Endothelial cell of umbilical vein (primary cell): ENCODE measurements around the gene SFSWAP. TPM values are rescaled to one million over a fixed set of nuclear protein-coding genes. Genes with fewer than 3 reads are reported as not detected.

Experiments used
- BruUV-seq: library from RNA; stranded (reverse); fragments of 400-500 nt; replicated peaks from 2 replicates; lab custom pipeline; 2021; lab: Mats Ljungman, UMichigan
- CTCF ChIA-PET: fragments of 300-600, 350-600 bp; sonication (Branson Sonifier 250); formaldehyde crosslinking; loops from one replicate; lab custom pipeline; 2021; ENCODE audit warnings: antibody characterized with exemption, inconsistent platforms; lab: Charles Lee
- POLR2A ChIA-PET: fragments of 300-600, 350-600 bp; sonication (Branson Sonifier 250); formaldehyde crosslinking; loops from one replicate; lab custom pipeline; 2021; ENCODE audit warnings: antibody characterized with exemption, inconsistent platforms; lab: Charles Lee
- DNase-seq: peaks from one replicate; pipeline ENCODE4 v3.0.0-alpha.2; 2011; ENCODE audit warnings: low read depth, low spot score
- FAIRE-seq: peaks from 2 replicates; lab custom pipeline; 2011; peaks lifted over from hg19 to GRCh38; lab: Jason Lieb, UNC
- H2AFZ ChIP-seq: 2 replicates; pipeline ENCODE4 v1.6.0; 2012; ENCODE audit warnings: low read depth, low read length, control low read depth, inconsistent platforms
- H3K27ac ChIP-seq: 2 replicates; pipeline ENCODE4 v1.5.1; 2011; ENCODE audit warnings: low read depth, mild to moderate bottlenecking, control low read depth, low read length, moderate library complexity; ENCODE audit not compliant: insufficient read depth
- H3K27me3 ChIP-seq, 2 experiments: 2 replicates each; pipeline versions ENCODE4 v1.6.0 to v1.6.1; 2011; ENCODE audit warnings: low read length in 2 of 2, mixed read lengths in 1 of 2; ENCODE audit not compliant: control insufficient read depth in 2 of 2, insufficient read depth in 2 of 2
- H3K36me3 ChIP-seq, 2 experiments: 2 replicates in 1 of 2; 3 replicates in 1 of 2; pipeline ENCODE4 v1.5.1; 2011; ENCODE audit warnings: low read length in 2 of 2, mild to moderate bottlenecking in 1 of 2, moderate library complexity in 1 of 2; ENCODE audit not compliant: control insufficient read depth in 2 of 2, insufficient read depth in 2 of 2; ENCODE audit errors: extremely low read depth in 1 of 2
- H3K4me1 ChIP-seq: 3 replicates; pipeline ENCODE4 v1.5.1; 2011; ENCODE audit warnings: mild to moderate bottlenecking, low read length; ENCODE audit not compliant: control insufficient read depth, insufficient read depth; ENCODE audit errors: extremely low read depth
- H3K4me2 ChIP-seq: 2 replicates; pipeline ENCODE4 v1.6.1; 2011; ENCODE audit warnings: low read length, control low read depth, mixed read lengths; ENCODE audit not compliant: insufficient read depth
- H3K4me3 ChIP-seq, 3 experiments: fragments of 200-600 bp in 1 of 3; sonication (generic), shearing (Covaris generic) in 1 of 3; replicated peaks in 1 of 3; 2 replicates each; pipeline ENCODE4 v1.5.1; 2011 to 2016; ENCODE audit warnings: control low read depth in 3 of 3, low read length in 3 of 3, mild to moderate bottlenecking in 2 of 3, inconsistent platforms in 1 of 3, low read depth in 1 of 3, moderate library complexity in 1 of 3; ENCODE audit not compliant: insufficient read depth in 1 of 3
- H3K79me2 ChIP-seq: 2 replicates; pipeline ENCODE4 v1.6.0; 2012; ENCODE audit warnings: low read length, inconsistent platforms; ENCODE audit not compliant: control insufficient read depth, insufficient read depth
- H3K9ac ChIP-seq: replicated peaks from 2 replicates; pipeline ENCODE3; 2011; ENCODE audit warnings: low read length, control low read depth; ENCODE audit not compliant: insufficient read depth; ENCODE audit errors: extremely low read depth
- H3K9me1 ChIP-seq: replicated peaks from 3 replicates; pipeline ENCODE4 v1.6.0; 2011; ENCODE audit warnings: mild to moderate bottlenecking, low read length; ENCODE audit not compliant: control insufficient read depth, insufficient read depth; ENCODE audit errors: extremely low read depth
- H3K9me3 ChIP-seq: replicated peaks from 2 replicates; pipeline ENCODE4 v1.5.1; 2012; ENCODE audit warnings: low read length, inconsistent platforms; ENCODE audit not compliant: control insufficient read depth, insufficient read depth
- H4K20me1 ChIP-seq: replicated peaks from 2 replicates; pipeline ENCODE3; 2011; ENCODE audit warnings: mild to moderate bottlenecking, low read length; ENCODE audit not compliant: control insufficient read depth, insufficient read depth; ENCODE audit errors: extremely low read depth
- CTCF ChIP-seq, 2 donors: IDR thresholded peaks; 1 replicate in 1 of 2; 2 replicates in 1 of 2; pipeline ENCODE4 v1.5.1; 2011; ENCODE audit warnings: low read length in 2 of 2, mild to moderate bottlenecking in 2 of 2, moderate library complexity in 2 of 2, control low read depth in 1 of 2, inconsistent platforms in 1 of 2, low read depth in 1 of 2; ENCODE audit not compliant: insufficient read depth in 1 of 2; ENCODE audit errors: extremely low read depth in 1 of 2
- EZH2 ChIP-seq: IDR thresholded peaks from 2 replicates; pipeline ENCODE4 v1.6.1; 2012; ENCODE audit warnings: borderline replicate concordance, low read depth, mild to moderate bottlenecking, moderate library complexity, low read length, inconsistent platforms; ENCODE audit not compliant: severe bottlenecking
- FOS ChIP-seq: IDR thresholded peaks from 2 replicates; pipeline ENCODE4 v1.6.1; 2011; ENCODE audit warnings: mild to moderate bottlenecking, low read length, moderate library complexity, borderline replicate concordance; ENCODE audit not compliant: insufficient read depth
- GATA2 ChIP-seq: IDR thresholded peaks from 2 replicates; pipeline ENCODE4 v1.7.0; 2011; ENCODE audit warnings: low read depth, mild to moderate bottlenecking, moderate library complexity, mixed read lengths, low read length; ENCODE audit not compliant: insufficient read length, insufficient read depth
- JUN ChIP-seq: IDR thresholded peaks from 2 replicates; pipeline ENCODE4 v1.6.1; 2011; ENCODE audit warnings: borderline replicate concordance, low read depth; ENCODE audit not compliant: insufficient read length, insufficient read depth
- MAX ChIP-seq: IDR thresholded peaks from 2 replicates; pipeline ENCODE4 v1.6.1; 2011; ENCODE audit not compliant: insufficient read depth, insufficient read length
- MYC ChIP-seq: IDR thresholded peaks from one replicate; pipeline ENCODE4 v1.6.1; 2011; ENCODE audit warnings: mild to moderate bottlenecking, low read depth, low read length
- POLR2A ChIP-seq: IDR thresholded peaks from 2 replicates; pipeline ENCODE4 v1.6.1; 2012; ENCODE audit warnings: low read depth, mild to moderate bottlenecking, control low read depth, low read length
- POLR2AphosphoS5 ChIP-seq: IDR thresholded peaks from 2 replicates; pipeline ENCODE4 v1.6.1; 2012; ENCODE audit warnings: low read depth, mild to moderate bottlenecking, control low read depth, low read length, moderate library complexity; ENCODE audit not compliant: insufficient read depth
- dilution Hi-C: fragments of 300-500 bp; cut with MboI; formaldehyde crosslinking; loops from one replicate; pipeline ENCODE4 v1.15.0; 2019; ENCODE audit warnings: low sequenced_read_pairs; ENCODE audit not compliant: extremely low pct_ligation_motif_present
- intact Hi-C: fragments of 100-400 bp; cut with micrococcal nuclease; formaldehyde crosslinking; loops from one replicate; pipeline ENCODE4 v1.10.0; 2022
- polyA plus RNA-seq, 4 experiments: library from polyadenylated mRNA; depleted of rRNA in 3 of 4; stranded (reverse) in 3 of 4; unstranded in 1 of 4; fragments of >200 nt; gene quantifications; 2 replicates each; pipeline versions ENCODE4 v1.2.1 to v1.2.3, GENCODE V29; 2011 to 2012; ENCODE audit warnings: missing spikeins in 1 of 4
- total RNA-seq: library from RNA; stranded (reverse); gene quantifications from 2 replicates; pipeline ENCODE4 v1.2.3, GENCODE V29; 2021

Gene SFSWAP
- total and polyA plus RNA-seq, 2 donors (not counting 3 experiments of a cell fraction or from before 2014, with no cell fraction given) = 38.1 to 53.3 TPM

GRCh38 chr12:131799828-131800593, 89.1 kb downstream of the SFSWAP start:
- Histone ChIP-seq H2AFZ (no peak overlapping the region), H3K4me3 (no peak overlapping the region), H3K27me3 (no peaks in the 10 kb centered on the region), H3K79me2 (no peaks in the 10 kb centered on the region), H3K9ac (no peak overlapping the region), H4K20me1 (no peaks in the 10 kb centered on the region), H3K4me1 (peaks cover 8% of the 10 kb centered on the region), H3K36me3 (peaks cover 3 to 7% of the 10 kb centered on the region in 2 experiments), H3K9me1 (no peaks in the 10 kb centered on the region), H3K9me3 (no peaks in the 10 kb centered on the region), H3K4me2 (no peak overlapping the region), H3K27ac (no peak overlapping the region)
- dilution Hi-C loops (no loop called here), intact Hi-C loops (no loop called here)
- no peak for TF ChIP-seq EZH2
- TF ChIP-seq POLR2A = no peak
- no peak for TF ChIP-seq MYC
- no peak for TF ChIP-seq GATA2
- no peak for TF ChIP-seq MAX
- TF ChIP-seq JUN = no peak
- TF ChIP-seq POLR2AphosphoS5 = no peak
- TF ChIP-seq FOS = no peak
- no peak for TF ChIP-seq CTCF (IDR thresholded peaks at IDR 0.05; ENCODE audit: extremely low read depth in 1 of 2, insufficient read depth in 1 of 2, low read depth in 1 of 2, low read length in 2 of 2)
- ChIA-PET POLR2A (no interaction called here), CTCF (no interaction called here)
- DNase-seq (no peak), FAIRE-seq (no peak)
- no TSS peak for BruUV-seq
